NOMO-1 treated with dmso at 0.1 percent for 144 hours (cell line): ENCODE results near the gene TRIP11.
A peak's percentile ranks its signal among the peaks of the same experiment; 100 is the strongest.
"Not testable (repeated sequence)": the region's sequence is repeated elsewhere in the genome, so short reads cannot be mapped to it uniquely, and the experiment has no call there.

Experiments
- DNase-seq: peaks from one replicate; lab custom pipeline; 2025; ENCODE audit not compliant: unreplicated experiment; lab: John Stamatoyannopoulos, UW

Gene TRIP11

GRCh38 chr14:92039719-92040430 is at the start of gene TRIP11:
TSS of gene TRIP11 (minus strand) at chr14:92040059. CDS start at chr14:92039685, 374 bp downstream.
- peak; percentile 81 for DNase-seq

DNA sequence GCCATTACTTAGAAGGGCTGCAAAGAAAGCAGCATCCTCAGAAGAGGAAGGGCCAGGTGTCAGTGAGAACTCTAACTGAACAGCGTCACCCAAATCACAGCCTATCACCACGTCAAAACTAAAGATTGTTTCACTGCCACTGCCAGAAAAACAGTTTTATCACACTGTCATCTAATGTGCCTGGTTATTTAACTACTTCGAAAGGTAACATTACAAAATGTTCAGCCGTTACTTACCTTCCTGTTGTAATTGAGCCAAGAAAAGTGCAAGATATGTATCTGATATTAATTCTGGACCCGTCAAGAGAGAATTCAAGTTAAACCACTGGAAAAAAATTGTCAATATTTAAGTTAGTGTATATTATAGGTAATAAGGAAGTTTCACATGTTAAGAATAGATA is 48.6 kb upstream of the TRIP11 start:
- DNase-seq: no peak

DNA sequence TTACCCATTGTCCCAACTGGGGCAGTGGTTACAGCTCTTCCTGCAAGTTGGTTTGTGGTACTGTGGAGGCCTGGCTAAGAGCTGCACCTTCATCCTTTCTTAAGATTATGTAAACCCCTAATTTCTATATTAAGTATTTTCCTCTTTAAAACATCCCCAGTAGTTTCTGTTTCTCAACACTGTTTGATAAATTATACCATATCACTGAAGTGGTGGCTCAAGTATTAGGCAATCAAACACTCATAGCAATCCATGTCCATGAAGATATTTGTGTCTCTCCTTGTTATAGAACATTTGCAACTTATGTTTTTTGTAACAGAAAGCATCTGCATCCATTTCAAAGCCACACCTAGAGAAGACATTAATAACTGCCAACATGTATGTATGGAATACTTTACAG is 34.7 kb upstream of the TRIP11 start:
- DNase-seq: peak; percentile 63

GRCh38 chr14:92058006-92058917 is 18.4 kb upstream of the TRIP11 start:
- no peak for DNase-seq

GRCh38 chr14:92049781-92050180 is 9.9 kb upstream of the TRIP11 start:
- no peak for DNase-seq

- not testable (repeated sequence) for DNase-seq
These were observed 9.4 kb upstream of the TRIP11 start for GRCh38 chr14:92049221-92049620.

GRCh38 chr14:92045904-92046303 is 6.0 kb upstream of the TRIP11 start:
- not testable (repeated sequence) for DNase-seq

DNA sequence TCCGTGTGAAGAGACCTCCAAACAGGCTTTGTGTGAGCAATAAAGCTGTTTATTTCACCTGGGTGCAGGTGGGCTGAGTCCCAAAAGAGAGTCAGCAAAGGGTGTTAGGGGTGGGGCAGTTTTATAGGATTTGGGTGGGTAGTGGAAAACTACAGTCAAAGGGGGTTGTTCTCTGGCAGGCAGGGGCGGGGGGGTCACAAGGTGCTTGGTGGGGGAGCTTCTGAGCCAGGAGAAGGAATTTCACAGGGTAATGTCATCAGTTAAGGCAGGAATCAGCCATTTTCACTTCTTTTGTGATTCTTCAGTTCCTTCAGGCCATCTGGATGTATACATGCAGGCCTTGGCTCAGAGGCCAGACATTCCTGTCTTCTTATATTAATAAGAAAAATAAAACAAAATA is 1.9 kb upstream of the TRIP11 start:
- DNase-seq: not testable (repeated sequence)

DNA sequence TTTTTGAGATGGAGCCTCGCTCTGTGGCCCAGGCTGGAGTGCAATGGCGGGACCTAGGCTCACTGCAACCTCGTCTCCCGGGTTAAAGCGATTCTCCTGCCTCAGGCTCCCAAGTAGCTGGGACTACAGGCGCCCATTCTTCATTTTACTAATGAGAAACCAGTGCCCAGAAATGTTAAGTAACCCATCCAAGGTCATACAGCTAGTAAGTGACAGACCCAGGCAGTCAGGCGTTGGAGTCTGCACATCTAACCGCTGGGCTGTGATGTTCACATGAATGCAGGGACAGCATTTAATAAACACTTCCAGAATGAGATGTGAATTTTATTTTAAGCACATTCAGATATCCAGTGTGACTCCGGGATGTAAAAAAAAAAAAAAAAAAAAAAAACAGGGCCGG is 1.3 kb upstream of the TRIP11 start:
- DNase-seq: no peak

GRCh38 chr14:92040431-92041051 is 682 bp upstream of the TRIP11 start:
- peak; percentile 31 for DNase-seq

GRCh38 chr14:92039063-92039718 is 668 bp downstream of the TRIP11 start:
- no peak for DNase-seq

DNA sequence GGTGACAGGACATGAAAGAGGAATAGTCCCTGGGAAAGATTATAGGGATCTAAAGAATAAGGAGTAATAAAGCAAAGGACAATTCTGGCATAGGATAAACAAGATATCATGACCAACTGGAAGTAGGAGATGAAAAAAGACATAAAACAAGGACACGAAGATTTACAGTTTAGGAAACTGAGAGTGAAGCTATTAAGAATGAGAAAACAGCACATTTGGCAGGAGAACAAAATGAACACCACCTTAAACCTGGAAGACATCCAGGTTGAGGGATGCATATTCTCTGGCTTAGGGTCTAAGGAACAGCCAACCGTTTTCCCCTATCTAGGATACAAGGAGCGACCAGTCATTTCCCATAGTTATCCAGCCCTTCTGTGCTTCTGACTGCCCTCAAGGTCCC is 1.9 kb downstream of the TRIP11 start:
- no peak for DNase-seq

- no peak for DNase-seq
These were observed 4.0 kb downstream of the TRIP11 start for GRCh38 chr14:92035890-92036289.

DNA sequence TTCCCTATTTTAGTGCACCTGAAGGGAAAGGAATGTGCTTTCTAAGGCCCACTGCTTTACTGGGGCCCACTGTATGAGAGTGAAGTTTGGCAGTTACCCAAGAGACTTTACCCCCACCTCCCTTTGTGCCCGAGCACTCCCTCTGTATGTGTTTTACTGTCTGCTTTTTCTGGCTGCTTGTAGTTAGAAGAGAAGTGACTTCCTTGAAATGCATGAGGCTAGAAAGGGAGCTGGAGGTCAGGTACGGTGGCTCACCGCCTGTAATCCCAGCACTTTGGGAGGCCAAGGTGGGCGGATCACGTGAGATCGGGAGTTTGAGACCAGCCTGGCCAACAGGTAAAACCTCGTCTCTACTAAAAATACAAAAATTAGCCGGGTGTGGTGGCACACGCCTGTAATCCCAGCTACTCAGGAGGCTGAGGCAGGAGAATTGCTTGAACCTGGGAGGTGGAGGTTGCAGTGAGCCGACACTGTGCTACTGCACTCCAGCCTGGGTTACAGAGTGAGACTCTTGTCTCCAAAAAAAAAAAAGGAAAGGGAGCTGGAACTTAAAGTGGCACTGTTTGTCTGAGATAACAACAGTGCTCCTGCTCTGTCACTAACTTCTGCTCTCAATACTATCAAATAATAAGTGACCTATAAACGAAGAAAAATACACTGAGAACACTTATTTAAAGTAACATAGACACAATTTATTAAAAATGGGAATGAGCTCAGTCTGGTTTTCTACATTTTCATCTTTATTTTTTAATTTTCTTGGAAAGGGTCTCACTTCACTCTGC is 5.8 kb downstream of the TRIP11 start:
- DNase-seq: no peak

DNA sequence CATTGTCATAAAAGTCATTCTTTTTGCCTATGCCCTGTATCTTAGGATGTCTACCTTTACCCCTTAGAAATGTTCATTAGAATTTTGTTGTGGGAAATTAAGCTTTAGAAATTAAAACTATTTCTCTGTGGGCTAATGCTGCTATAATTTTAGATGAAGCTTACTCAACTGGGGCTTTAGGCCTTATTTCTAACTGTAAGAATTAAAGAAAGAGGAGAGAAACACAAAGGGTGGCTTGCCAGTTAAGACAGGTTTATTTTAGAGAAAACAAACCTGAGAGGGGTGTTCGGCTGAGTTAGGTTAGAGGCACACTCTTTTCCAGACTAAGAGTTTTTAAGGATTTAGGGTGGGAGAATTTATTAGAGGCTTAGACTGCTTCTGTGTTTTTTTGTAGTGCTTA is 6.4 kb downstream of the TRIP11 start:
- no peak for DNase-seq

DNA sequence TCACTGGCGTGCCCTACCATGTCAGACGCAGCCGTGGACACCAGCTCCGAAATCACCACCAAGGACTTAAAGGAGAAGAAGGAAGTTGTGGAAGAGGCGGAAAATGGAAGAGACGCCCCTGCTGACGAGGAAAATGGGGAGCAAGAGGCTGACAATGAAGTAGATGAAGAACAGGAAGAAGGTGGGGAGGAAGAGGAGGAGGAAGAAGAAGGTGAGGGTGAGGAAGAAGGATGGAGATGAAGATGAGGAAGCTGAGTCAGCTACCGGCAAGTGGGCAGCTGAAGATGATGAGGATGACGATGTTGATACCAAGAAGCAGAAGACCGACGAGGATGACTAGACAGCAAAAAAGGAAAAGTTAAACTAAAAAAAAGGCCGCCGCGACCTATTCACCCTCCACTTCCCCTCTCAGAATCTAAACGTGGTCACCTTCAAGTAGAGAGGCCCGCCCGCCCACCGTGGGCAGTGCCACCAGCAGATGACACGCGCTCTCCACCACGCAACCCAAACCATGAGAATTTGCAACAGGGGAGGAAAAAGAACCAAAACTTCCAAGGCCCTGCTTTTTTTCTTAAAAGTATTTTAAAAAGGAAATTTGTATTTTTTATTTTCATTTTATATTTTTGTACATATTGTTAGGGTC is 13.2 kb downstream of the TRIP11 start:
- DNase-seq: no peak

DNA sequence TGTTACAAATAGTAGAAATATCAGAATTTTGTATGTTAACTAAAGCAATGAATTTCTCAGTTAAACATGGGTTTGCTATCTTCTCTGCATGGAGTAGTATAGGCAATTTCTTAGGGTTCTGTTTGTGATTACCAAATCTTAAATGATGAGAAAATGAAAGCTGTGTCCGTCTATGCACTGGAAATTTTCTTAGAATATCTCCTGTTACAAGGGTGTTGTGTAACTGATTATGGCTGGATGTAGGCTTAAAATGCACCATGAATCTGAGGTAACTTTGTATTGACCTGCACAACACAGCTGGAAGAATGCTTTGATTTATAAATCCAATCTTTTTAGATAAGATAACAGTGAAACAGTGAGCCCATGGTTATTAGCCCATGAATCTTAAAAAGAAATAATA is 17.8 kb downstream of the TRIP11 start:
- no peak for DNase-seq

DNA sequence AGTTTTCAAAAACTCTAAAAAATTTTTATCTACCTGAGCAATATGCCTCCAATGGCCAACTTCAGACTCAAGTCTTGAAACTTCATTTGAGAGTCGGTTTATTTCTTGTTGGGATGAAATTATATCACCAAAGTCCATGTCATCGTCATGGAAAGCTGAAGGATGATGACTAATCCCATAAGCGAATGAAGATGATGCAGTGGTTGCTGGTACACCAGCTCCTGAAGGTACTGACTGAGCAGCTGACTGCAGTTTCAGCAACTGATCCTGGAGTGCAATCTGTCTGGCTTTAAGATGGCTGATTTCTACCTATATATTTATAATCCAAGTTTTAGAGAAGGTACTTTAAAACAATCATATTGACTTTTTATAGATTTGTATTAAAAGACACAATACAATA is 18.3 kb downstream of the TRIP11 start:
- no peak for DNase-seq

- no peak for DNase-seq
These were observed 25.8 kb downstream of the TRIP11 start for GRCh38 chr14:92014040-92014439.
